GM12864 (cell line): ENCODE data around the gene CCDC85C.
A peak's percentile ranks its signal among the peaks of the same experiment; 100 is the strongest.

ENCODE experiments used
- DNase-seq: peaks from one replicate; pipeline ENCODE4 v3.0.0-alpha.2; 2011; ENCODE audit warnings: low read depth
- H3K4me3 ChIP-seq: 2 replicates; pipeline ENCODE4 v1.5.1; 2011; ENCODE audit warnings: mild to moderate bottlenecking, low read depth, low read length, control low read depth
- TF ChIP-seq, protein P1 (sequence below): IDR thresholded peaks from 2 replicates; pipeline ENCODE4 v1.5.1; 2011; ENCODE audit warnings: low read depth, mild to moderate bottlenecking, moderate library complexity, low read length, control low read depth, inconsistent platforms; ENCODE audit errors: missing control alignments

The CCDC85C gene

GRCh38 chr14:99480917-99481744 lies 122.9 kb downstream of the CCDC85C start, which contains the start of gene CCNK:
CCNK (plus strand) TSS chr14:99481409; CDS start chr14:99492678, 11,269 bp downstream.
- DNase-seq = peak; percentile 98
- peak within 1 kb of the TSS; percentile 79 for H3K4me3 ChIP-seq
- TF ChIP-seq, protein P1, sequence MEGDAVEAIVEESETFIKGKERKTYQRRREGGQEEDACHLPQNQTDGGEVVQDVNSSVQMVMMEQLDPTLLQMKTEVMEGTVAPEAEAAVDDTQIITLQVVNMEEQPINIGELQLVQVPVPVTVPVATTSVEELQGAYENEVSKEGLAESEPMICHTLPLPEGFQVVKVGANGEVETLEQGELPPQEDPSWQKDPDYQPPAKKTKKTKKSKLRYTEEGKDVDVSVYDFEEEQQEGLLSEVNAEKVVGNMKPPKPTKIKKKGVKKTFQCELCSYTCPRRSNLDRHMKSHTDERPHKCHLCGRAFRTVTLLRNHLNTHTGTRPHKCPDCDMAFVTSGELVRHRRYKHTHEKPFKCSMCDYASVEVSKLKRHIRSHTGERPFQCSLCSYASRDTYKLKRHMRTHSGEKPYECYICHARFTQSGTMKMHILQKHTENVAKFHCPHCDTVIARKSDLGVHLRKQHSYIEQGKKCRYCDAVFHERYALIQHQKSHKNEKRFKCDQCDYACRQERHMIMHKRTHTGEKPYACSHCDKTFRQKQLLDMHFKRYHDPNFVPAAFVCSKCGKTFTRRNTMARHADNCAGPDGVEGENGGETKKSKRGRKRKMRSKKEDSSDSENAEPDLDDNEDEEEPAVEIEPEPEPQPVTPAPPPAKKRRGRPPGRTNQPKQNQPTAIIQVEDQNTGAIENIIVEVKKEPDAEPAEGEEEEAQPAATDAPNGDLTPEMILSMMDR = no peak

DNA sequence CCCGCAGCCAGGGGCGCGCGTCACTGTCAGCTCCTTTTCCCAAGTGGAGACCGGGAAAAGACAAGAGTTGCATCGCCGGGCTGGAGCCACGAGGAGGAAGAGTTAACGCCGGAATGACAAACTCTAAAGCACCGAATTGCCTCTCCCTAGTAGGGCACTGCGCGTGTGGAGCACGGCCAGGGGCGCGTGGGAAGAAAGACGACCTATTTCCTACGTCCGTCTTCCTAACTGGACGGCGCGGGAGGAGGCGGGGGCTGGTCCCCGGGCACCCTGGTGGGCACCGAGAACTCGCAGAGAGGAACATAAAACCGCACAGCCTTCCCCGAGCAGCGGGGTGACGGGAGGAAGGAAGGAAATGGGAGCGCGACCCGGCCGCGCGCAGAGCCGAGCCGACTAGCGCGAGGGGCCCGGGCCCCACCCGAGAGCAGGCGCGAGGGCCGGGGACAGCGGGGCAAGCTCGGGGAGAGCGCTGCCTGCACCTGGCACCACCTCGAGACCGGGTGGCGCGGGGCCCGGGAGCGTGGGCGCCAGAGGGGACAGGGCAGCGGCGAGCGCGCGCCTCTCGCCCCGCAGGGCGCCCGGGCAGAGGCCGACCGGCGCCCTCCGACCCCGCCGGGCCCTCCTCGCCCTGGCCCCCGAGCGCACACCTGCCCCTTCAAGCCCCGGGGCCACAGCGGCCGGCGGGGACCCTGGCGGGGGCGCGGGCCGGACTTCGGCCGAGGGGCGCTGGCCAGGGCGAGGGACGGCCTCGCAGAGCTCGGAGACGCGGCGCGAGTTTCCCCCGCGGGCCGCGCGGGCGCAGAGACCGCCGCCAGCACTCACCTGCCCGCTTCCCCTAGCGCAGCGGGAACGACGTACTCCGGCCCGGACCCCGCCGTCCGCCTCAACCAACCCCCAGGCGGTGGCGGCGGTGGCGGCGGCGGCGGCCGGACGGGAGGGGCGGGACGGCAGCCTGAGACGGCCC lies 123.8 kb downstream of the CCDC85C start, which contains the start of gene SETD3:
Gene SETD3, minus strand, starts transcription at position 954 of the 964 bp plus-strand sequence. CDS start 15,054 bp downstream, outside the sequence.
- TF ChIP-seq, protein P1 = no peak
- peak within 1 kb of the TSS; percentile 79 for H3K4me3 ChIP-seq
- DNase-seq = no peak

DNA sequence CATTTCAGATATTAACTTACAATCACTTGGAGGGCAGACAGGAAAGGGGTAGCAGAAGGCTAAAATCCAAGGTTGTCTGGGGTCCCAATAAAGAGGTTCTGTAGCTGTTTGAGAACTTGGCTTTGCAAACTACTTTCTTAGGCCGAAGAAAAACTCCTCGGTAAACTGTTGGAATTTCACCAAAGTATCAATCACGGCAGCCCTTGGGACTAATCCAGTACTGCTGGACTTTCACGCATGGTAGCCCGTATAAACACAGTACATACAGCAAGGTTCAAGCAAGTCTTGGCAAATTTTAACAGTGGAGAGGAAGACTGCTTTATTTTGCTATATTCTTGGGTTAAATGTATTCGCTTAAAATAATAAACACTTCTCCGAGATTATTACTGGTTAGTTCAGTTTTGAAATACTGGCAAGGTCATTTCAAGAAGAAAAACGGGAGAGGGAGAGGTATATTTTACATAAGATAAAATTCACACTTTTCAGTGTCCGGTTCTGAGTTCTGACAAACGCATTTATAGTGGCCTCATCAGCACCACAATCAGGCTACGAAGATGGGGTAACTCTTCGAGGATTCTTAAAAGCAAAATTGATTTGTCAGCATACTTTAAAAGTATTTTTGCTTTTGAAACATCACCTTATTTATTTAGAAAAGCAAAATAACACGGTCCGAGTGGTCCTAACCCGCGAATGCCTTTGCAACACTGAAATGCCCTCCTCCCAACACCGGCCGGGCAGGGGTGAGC lies 124.7 kb downstream of the CCDC85C start:
- H3K4me3 ChIP-seq = peak overlapping the region; percentile 68
- DNase-seq = no peak
- TF ChIP-seq, protein P1 = no peak

GRCh38 chr14:99478128-99478527 lies 125.9 kb downstream of the CCDC85C start:
- no peak for DNase-seq
- TF ChIP-seq, protein P1 = no peak
- no peak overlapping the region for H3K4me3 ChIP-seq

GRCh38 chr14:99476864-99477263 lies 127.1 kb downstream of the CCDC85C start:
- H3K4me3 ChIP-seq = no peak overlapping the region
- DNase-seq = no peak
- TF ChIP-seq, protein P1 = no peak

DNA sequence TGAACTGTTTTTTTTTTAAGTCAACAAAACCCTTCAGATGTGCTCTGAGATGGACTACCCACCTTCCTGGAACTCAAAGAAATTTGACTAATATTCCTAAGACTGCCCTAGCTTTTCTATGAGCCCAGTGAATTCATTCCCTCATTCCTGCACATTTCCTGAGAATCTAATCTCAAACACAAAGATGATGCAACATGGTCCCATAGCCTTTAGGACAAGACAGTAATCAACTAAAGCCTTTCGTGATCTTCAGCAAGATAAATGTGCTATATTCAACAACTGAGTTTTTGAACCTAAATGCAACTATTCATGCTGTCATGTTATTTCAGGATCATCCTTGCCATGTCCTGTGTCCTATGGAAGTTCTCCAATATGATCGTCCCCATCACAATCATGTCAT lies 128.3 kb downstream of the CCDC85C start:
- TF ChIP-seq, protein P1 = no peak
- H3K4me3 ChIP-seq = no peak overlapping the region
- no peak for DNase-seq
